Measurements from ENCODE around the gene METRN. TPM values are rescaled to one million over a fixed set of nuclear protein-coding genes. Genes with fewer than 3 reads are reported as not detected.
A peak's percentile ranks its signal among the peaks of the same experiment; 100 is the strongest.
"Not testable (repeated sequence)": the region's sequence is repeated elsewhere in the genome, so short reads cannot be mapped to it uniquely, and the experiment has no call there.

METRN gene
- total RNA-seq, 2 donors from 2014 or later = 4.5 to 8.4 TPM

GRCh38 chr16:682493-683395, 32.2 kb upstream of the METRN start:
- ATAC-seq (replicated peaks) = no peak
- Mint-ChIP-seq H3K9me3 (no peaks in the 10 kb centered on the region), H3K27ac (peak overlapping the region; percentile 58), H3K36me3 (ENCODE audit: low read depth) (peaks cover 37% of the 10 kb centered on the region), H3K4me1 (peaks cover 4% of the 10 kb centered on the region), H3K27me3 (no peaks in the 10 kb centered on the region), H3K4me3 (peak overlapping the region; percentile 73)

DNA sequence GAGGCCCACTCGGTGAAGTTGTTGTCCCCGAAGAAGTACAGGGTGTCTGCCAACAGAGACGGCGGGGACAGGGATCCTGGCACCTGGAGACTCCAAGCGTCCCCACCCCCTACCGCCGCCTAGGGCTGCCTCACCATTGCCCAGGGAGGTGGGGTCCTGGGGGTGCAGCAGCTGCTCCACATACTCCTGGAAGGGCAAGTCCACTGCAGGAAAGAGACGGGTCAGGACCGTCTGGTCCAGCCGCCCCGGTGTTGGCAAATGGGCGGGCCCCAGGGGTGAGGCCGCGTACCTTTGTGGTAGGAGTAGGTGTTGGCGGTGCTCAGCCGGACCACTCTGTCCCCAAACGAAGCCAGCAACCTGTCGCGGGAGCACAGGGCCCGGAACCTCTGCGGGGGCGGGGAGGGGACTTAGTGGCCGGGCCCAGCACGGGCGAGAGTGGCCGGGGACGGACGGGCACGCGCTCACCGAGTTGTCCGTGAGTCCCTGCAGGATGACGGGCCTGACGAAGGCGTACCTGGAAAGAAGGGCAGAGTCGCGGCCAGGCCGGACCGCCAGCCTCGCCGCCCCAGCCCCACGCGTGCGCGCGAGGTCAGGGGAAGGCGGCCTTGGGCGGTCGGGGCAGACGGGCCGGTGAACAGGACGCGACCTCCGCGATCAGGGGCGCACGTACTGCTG, 31.4 kb upstream of the METRN start:
- H3K4me1 Mint-ChIP-seq = peaks cover 4% of the 10 kb centered on the region

DNA sequence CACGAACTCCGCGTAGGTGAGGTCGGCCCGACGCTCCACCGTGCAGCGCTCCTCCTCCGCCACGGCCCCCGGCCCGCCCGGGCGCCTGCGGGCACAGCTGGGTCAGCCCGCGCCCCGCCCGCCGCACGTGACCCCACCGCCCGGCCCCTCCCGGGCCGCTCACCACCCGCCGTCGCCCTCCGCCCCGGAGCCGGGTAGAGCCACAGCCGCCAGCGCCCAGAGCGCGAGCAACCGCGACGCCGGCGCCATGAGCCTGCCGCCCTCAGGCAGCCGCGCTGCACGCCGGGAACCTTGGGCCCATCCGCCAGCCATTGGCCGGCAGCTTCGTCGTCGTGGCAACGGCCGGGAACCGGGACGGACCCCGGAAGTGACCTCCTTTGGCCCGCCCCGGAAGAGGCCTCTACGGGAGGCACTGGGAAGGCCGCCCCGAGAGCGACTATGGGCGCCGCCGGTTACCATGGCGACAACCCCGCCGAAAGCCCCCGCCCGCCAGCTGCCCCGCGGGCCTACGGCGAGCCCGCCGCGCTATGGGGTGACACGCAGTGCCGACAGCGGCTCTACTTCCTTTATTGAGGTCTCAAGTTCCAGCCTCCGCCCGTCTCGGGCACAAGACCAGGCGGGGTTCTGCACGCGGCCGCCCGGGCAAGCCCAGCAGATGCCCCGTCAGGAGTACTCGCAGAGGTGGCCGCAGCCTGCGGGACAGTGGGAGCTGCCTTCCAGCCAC, 30.7 kb upstream of the METRN start, which contains the start of gene JMJD8:
Gene JMJD8, minus strand, starts transcription at position 264 of the 724 bp plus-strand sequence. Its CDS starts 15 bp downstream, at position 249.
- peak; percentile 86 for ATAC-seq (replicated peaks)
- H3K4me3 Mint-ChIP-seq = peak within 1 kb of the TSS; percentile 73
- H3K36me3 Mint-ChIP-seq (ENCODE audit: low read depth) = peaks cover 37% of the 10 kb centered on the region
- peaks cover 4% of the 10 kb centered on the region for H3K4me1 Mint-ChIP-seq
- H3K27ac Mint-ChIP-seq = peak within 1 kb of the TSS; percentile 58
- H3K27me3 Mint-ChIP-seq = no peaks in the 10 kb centered on the region
- no peaks in the 10 kb centered on the region for H3K9me3 Mint-ChIP-seq

More for the DNA sequence above, 31.4 kb upstream of the METRN start:
- ATAC-seq (replicated peaks) = no peak
- Mint-ChIP-seq H3K27ac (peak overlapping the region; percentile 58), H3K27me3 (no peaks in the 10 kb centered on the region), H3K36me3 (ENCODE audit: low read depth) (peaks cover 37% of the 10 kb centered on the region), H3K4me3 (peak overlapping the region; percentile 73), H3K9me3 (no peaks in the 10 kb centered on the region)

GRCh38 chr16:684961-685696, 29.8 kb upstream of the METRN start:
- H3K9me3 Mint-ChIP-seq = no peaks in the 10 kb centered on the region
- H3K36me3 Mint-ChIP-seq (ENCODE audit: low read depth) = peaks cover 37% of the 10 kb centered on the region
- no peaks in the 10 kb centered on the region for H3K27me3 Mint-ChIP-seq
- no peak overlapping the region for H3K27ac Mint-ChIP-seq
- peaks cover 4% of the 10 kb centered on the region for H3K4me1 Mint-ChIP-seq
- peak overlapping the region; percentile 73 for H3K4me3 Mint-ChIP-seq
- no peak for ATAC-seq (replicated peaks)

GRCh38 chr16:685967-686366, 29.0 kb upstream of the METRN start:
- Mint-ChIP-seq H3K27me3 (no peaks in the 10 kb centered on the region), H3K27ac (no peak overlapping the region), H3K9me3 (no peaks in the 10 kb centered on the region), H3K4me1 (peaks cover 4% of the 10 kb centered on the region), H3K4me3 (peak overlapping the region; percentile 28), H3K36me3 (ENCODE audit: low read depth) (peaks cover 35% of the 10 kb centered on the region)
- ATAC-seq (replicated peaks) = no peak

- Mint-ChIP-seq H3K27ac (no peak overlapping the region), H3K4me3 (no peak overlapping the region), H3K27me3 (no peaks in the 10 kb centered on the region), H3K36me3 (ENCODE audit: low read depth) (peaks cover 28% of the 10 kb centered on the region), H3K4me1 (peaks cover 4% of the 10 kb centered on the region), H3K9me3 (no peaks in the 10 kb centered on the region)
- no peak for ATAC-seq (replicated peaks)
Observed at GRCh38 chr16:686459-687260, 28.3 kb upstream of the METRN start.

DNA sequence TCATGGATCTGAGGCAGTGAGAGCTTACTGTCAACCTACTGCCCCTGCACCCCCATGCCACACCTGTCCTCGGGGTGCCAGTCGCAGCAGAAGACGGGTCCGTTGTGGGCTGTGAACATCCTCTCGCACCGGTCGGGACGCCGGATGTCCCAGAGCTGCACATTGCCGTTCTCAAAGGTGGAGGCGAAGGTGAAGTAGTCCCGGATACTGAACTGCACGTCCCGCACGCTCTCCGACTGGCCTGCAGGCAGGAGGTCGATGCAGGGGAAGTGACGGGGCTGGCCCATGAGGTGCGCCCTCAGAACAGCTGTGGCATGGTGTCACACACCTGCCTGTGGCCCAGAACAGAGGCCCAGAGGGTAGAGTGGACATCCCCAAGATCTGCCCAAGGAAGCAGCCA, 27.4 kb upstream of the METRN start:
- H3K4me1 Mint-ChIP-seq = peaks cover 8% of the 10 kb centered on the region
- H3K9me3 Mint-ChIP-seq = no peaks in the 10 kb centered on the region
- H3K36me3 Mint-ChIP-seq (ENCODE audit: low read depth) = peaks cover 20% of the 10 kb centered on the region
- ATAC-seq (replicated peaks) = no peak
- H3K4me3 Mint-ChIP-seq = no peak overlapping the region
- no peak overlapping the region for H3K27ac Mint-ChIP-seq
- H3K27me3 Mint-ChIP-seq = no peaks in the 10 kb centered on the region

DNA sequence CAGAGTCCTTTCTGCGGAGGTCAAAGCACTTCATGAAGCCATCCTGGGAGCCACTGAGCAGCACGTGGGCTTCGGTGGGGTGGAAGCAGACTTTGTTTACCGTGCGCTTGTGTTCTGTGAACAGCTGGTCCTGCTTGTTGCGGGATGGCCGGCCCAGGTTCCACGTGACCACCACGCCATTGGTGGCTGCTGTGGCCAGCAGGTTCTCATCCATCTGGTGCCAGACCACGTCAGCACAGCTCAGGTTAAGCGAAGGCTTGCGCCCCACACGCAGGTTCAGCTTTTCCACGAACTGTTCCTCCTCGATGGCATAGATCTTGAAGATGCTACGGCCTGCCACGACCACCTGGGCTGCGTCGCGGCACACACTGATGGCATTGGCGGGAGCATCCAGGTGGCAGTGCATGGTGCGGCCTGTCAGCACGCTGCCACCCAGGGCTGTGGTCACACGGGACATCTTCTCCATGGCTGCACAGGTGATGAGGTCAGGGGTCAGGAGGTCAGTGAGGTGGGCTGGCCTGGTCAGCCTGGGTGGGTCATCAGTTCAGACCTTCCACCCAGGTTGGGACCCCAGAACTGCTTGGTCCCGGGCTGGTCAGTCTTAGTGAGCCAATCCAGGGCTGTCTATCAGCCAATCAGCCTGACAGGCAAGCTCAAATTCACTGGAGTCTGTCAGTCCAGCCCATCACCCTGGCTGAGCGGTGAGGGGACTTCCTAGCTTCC, 25.6 kb upstream of the METRN start:
- H3K4me3 Mint-ChIP-seq = peak overlapping the region; percentile 82
- peaks cover 9% of the 10 kb centered on the region for H3K4me1 Mint-ChIP-seq
- no peak for ATAC-seq (replicated peaks)

DNA sequence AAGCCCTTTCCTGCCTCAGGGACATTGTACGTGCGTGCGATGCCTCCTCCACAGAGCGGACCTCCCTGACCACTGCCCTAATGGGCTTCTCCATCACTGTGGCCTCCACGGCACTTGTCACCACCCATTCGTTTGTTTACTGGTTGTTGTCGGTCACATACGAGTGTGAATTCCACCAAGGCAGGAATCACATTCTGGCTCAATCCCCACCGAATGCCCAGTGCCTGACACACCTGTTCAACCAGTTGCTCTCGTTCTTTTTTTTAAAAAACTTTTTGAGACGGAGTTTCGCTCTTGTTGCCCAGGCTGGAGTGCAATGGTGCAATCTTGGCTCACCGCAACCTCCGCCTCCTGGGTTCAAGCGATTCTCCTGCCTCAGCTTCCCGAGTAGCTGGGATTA, 23.7 kb upstream of the METRN start:
- not testable (repeated sequence) for H3K36me3 Mint-ChIP-seq (ENCODE audit: low read depth); H3K9me3 Mint-ChIP-seq; ATAC-seq (replicated peaks); H3K4me1 Mint-ChIP-seq; H3K27me3 Mint-ChIP-seq
- peak overlapping the region; percentile 82 for H3K4me3 Mint-ChIP-seq
- H3K27ac Mint-ChIP-seq = peak overlapping the region; percentile 87

More for the DNA sequence above, 25.6 kb upstream of the METRN start:
- Mint-ChIP-seq H3K36me3 (ENCODE audit: low read depth) (peaks cover 8% of the 10 kb centered on the region), H3K9me3 (no peaks in the 10 kb centered on the region), H3K27me3 (no peaks in the 10 kb centered on the region), H3K27ac (peak overlapping the region; percentile 87)

GRCh38 chr16:692356-693108, 22.4 kb upstream of the METRN start:
- Mint-ChIP-seq H3K4me1 (peaks cover 9% of the 10 kb centered on the region), H3K27ac (no peak overlapping the region), H3K36me3 (ENCODE audit: low read depth) (no peaks in the 10 kb centered on the region), H3K27me3 (no peaks in the 10 kb centered on the region), H3K9me3 (no peaks in the 10 kb centered on the region), H3K4me3 (peak overlapping the region; percentile 82)
- no peak for ATAC-seq (replicated peaks)

DNA sequence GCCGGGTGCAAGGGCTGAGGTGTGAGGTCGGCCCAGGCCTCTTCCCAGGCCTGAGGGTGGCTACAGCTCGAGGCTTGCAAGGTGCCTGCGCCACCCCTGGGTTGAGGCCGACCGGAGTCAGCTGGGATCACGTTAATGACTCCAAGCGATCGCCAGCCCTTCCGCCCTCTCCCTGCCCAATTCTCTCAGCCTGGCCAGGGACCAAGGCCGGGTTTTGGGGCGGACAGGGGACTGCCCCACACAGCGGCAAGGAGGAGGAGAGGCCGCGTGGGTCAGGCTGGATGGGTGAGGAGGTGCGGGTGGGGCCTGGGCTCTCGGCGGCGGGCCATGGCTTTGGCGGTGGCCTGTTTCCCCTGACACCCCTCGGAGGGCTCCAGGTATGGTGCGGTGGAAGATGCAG, 21.6 kb upstream of the METRN start:
- Mint-ChIP-seq H3K27me3 (no peaks in the 10 kb centered on the region), H3K4me1 (peaks cover 9% of the 10 kb centered on the region), H3K27ac (no peak overlapping the region), H3K4me3 (peak overlapping the region; percentile 82), H3K9me3 (no peaks in the 10 kb centered on the region), H3K36me3 (ENCODE audit: low read depth) (no peaks in the 10 kb centered on the region)
- no peak for ATAC-seq (replicated peaks)

DNA sequence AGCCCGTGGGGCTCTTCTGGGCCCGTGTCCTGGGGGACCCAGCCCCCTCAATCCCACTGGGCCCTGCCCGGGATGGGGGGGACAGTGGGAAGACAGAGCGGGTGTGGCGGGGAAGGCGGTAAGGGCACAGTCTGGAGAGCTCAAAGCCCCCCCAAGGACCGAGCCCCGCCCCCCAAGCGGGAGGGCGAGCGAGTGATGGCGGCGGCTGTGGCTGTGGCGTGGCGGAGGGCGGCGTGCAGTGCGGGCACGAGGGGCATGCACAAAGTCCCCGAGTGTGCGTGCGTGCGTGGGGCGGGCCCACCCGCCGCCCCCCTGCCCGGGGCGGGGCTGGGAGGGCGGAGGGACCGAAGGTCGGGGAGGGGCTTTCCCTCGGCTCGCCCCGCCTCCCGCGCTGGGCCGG, 21.2 kb upstream of the METRN start:
- Mint-ChIP-seq H3K27ac (no peak overlapping the region), H3K4me3 (peak overlapping the region; percentile 82), H3K4me1 (peaks cover 9% of the 10 kb centered on the region), H3K36me3 (ENCODE audit: low read depth) (no peaks in the 10 kb centered on the region), H3K27me3 (no peaks in the 10 kb centered on the region), H3K9me3 (no peaks in the 10 kb centered on the region)
- ATAC-seq (replicated peaks) = no peak

Measured in activated T-helper 17 cell treated with anti-CD3 and anti-CD28 coated beads, Interleukin-2, amount 50 U/mL, for 72 hours (primary cell).